B cell (primary cell): ENCODE data around the gene FAM53B. TPM values are rescaled to one million over a fixed set of nuclear protein-coding genes. Genes with fewer than 3 reads are reported as not detected.
A peak's percentile ranks its signal among the peaks of the same experiment; 100 is the strongest.

Source experiments
- ATAC-seq: fragments of 200-7000 bp; cut with Tn5 transposase; one replicate; pipeline ENCODE4 v1.10.0; 2021; ENCODE audit warnings: low read depth, mild to moderate bottlenecking, moderate number of reproducible peaks, moderate library complexity
- CTCF ChIA-PET: fragments of 350-600 bp; sonication (Branson Sonifier 250); formaldehyde crosslinking; loops from one replicate; lab custom pipeline; 2021; ENCODE audit warnings: antibody characterized with exemption, inconsistent platforms; lab: Charles Lee
- POLR2A ChIA-PET: fragments of 350-600 bp; sonication (Branson Sonifier 250); formaldehyde crosslinking; loops from one replicate; lab custom pipeline; 2021; ENCODE audit warnings: antibody characterized with exemption; lab: Charles Lee
- DNase-seq: peaks from one replicate; pipeline ENCODE4 v3.0.0; 2013
- H2AFZ ChIP-seq: 2 replicates; pipeline ENCODE4 v1.6.1; 2012; ENCODE audit warnings: mild to moderate bottlenecking, low read depth, low read length; ENCODE audit not compliant: insufficient read depth, poor library complexity, severe bottlenecking
- H3K27ac ChIP-seq, 2 donors: 1 replicate in 1 of 2; 2 replicates in 1 of 2; pipeline ENCODE4 v1.5.1; 2012 to 2013; ENCODE audit warnings: low read length in 2 of 2, mild to moderate bottlenecking in 2 of 2, moderate library complexity in 1 of 2
- H3K27me3 ChIP-seq, 4 experiments: fragments of 200-600 bp in 1 of 4; sonication (generic) in 1 of 4; replicated peaks in 1 of 4; 1 replicate in 2 of 4; 2 replicates in 2 of 4; pipeline versions ENCODE4 v1.6.1 to v1.7.0; 2013 to 2016; ENCODE audit warnings: low read length in 3 of 4, mild to moderate bottlenecking in 2 of 4, mixed read lengths in 1 of 4, moderate library complexity in 1 of 4; ENCODE audit not compliant: insufficient read depth in 4 of 4, control insufficient read depth in 3 of 4; ENCODE audit errors: control extremely low read depth in 1 of 4
- H3K36me3 ChIP-seq, 2 experiments: replicated peaks in 1 of 2; 1 replicate in 1 of 2; 2 replicates in 1 of 2; pipeline versions ENCODE4 v1.6.1 to v1.7.1; 2013; ENCODE audit warnings: low read length in 1 of 2; ENCODE audit not compliant: insufficient read depth in 2 of 2, control insufficient read depth in 1 of 2; ENCODE audit errors: control extremely low read depth in 1 of 2, extremely low read depth in 1 of 2
- H3K4me1 ChIP-seq, 2 donors: fragments of 200-600 bp in 1 of 2; sonication (generic) in 1 of 2; 1 replicate in 1 of 2; 2 replicates in 1 of 2; pipeline versions ENCODE4 v1.5.1 to v1.6.1; 2013 to 2017; ENCODE audit warnings: low read length in 2 of 2; ENCODE audit not compliant: control insufficient read depth in 2 of 2, insufficient read depth in 2 of 2
- H3K4me2 ChIP-seq: replicated peaks from 2 replicates; pipeline ENCODE3; 2012; ENCODE audit warnings: mild to moderate bottlenecking, low read depth, low read length; ENCODE audit not compliant: poor library complexity, severe bottlenecking
- H3K4me3 ChIP-seq, 5 experiments: fragments of 200-600 bp in 1 of 5; sonication (generic) in 1 of 5; 1 replicate in 3 of 5; 2 replicates in 2 of 5; pipeline versions ENCODE4 v1.5.1 to v1.7.0; 2011 to 2016; ENCODE audit warnings: low read length in 4 of 5, mild to moderate bottlenecking in 4 of 5, low read depth in 2 of 5, control low read depth in 1 of 5, moderate library complexity in 1 of 5; ENCODE audit not compliant: insufficient read depth in 1 of 5; ENCODE audit errors: control extremely low read depth in 1 of 5, extremely low read depth in 1 of 5
- H3K79me2 ChIP-seq: fragments of 200-600 bp; sonication (generic); one replicate; pipeline ENCODE4 v1.6.0; 2016; ENCODE audit warnings: low read length; ENCODE audit not compliant: control insufficient read depth, insufficient read depth
- H3K9ac ChIP-seq: fragments of 200-600 bp; sonication (generic); 2 replicates; pipeline ENCODE4 v1.6.1; 2017; ENCODE audit warnings: mild to moderate bottlenecking, low read length, moderate library complexity
- H3K9me3 ChIP-seq, 3 donors: one replicate each; pipeline versions ENCODE4 v1.6.1 to v1.7.1; 2013; ENCODE audit warnings: low read length in 2 of 3; ENCODE audit not compliant: control insufficient read depth in 2 of 3, insufficient read depth in 1 of 3; ENCODE audit errors: control extremely low read depth in 1 of 3
- H4K20me1 ChIP-seq: 2 replicates; pipeline ENCODE4 v1.6.0; 2012; ENCODE audit warnings: mild to moderate bottlenecking, low read length; ENCODE audit not compliant: insufficient read depth, control insufficient read depth, poor library complexity, severe bottlenecking
- H3K27ac Mint-ChIP-seq: one replicate; pipeline ENCODE4 v1.8.0; 2021; ENCODE audit warnings: mixed read lengths
- H3K27me3 Mint-ChIP-seq: one replicate; pipeline ENCODE4 v1.8.0; 2021; ENCODE audit warnings: mixed read lengths
- H3K4me1 Mint-ChIP-seq: one replicate; pipeline ENCODE4 v1.8.0; 2021; ENCODE audit warnings: mixed read lengths
- H3K4me3 Mint-ChIP-seq: one replicate; pipeline ENCODE4 v1.8.0; 2021; ENCODE audit warnings: mixed read lengths
- H3K9me3 Mint-ChIP-seq: one replicate; pipeline ENCODE4 v1.8.0; 2022; ENCODE audit warnings: mixed read lengths; ENCODE audit not compliant: insufficient read depth
- CTCF ChIP-seq: fragments of 200-600 bp; IDR thresholded peaks from one replicate; pipeline ENCODE4 v1.8.0; 2022; ENCODE audit warnings: antibody characterized with exemption, mild to moderate bottlenecking
- EZH2 ChIP-seq: IDR thresholded peaks from 2 replicates; pipeline ENCODE4 v1.6.1; 2012; ENCODE audit warnings: borderline replicate concordance, low read depth, mild to moderate bottlenecking, moderate library complexity, low read length; ENCODE audit not compliant: insufficient read depth, poor library complexity, severe bottlenecking
- WGBS: methylation state at CpG from one replicate; pipeline ENCODE4 v1.1.5; 2013; ENCODE audit warnings: missing lambda C conversion rate; ENCODE audit not compliant: insufficient coverage; 5-methylcytosine and 5-hydroxymethylcytosine counted together
- intact Hi-C: fragments of 100-400 bp; cut with micrococcal nuclease; formaldehyde crosslinking; loops from one replicate; pipeline ENCODE4 v1.10.0; 2022
- polyA plus RNA-seq: library from polyadenylated mRNA; depleted of rRNA; stranded (reverse); fragments of >200 nt; gene quantifications from 2 replicates; pipeline ENCODE4 v1.2.3, GENCODE V29; 2012
- total RNA-seq, 2 donors: library from RNA; stranded (reverse); fragments of 120-200 nt in 1 of 2; gene quantifications; 1 replicate in 1 of 2; 2 replicates in 1 of 2; pipeline versions ENCODE4 v1.2.3 to v1.2.4, GENCODE V29; 2013 to 2022

FAM53B gene
- total and polyA plus RNA-seq, 2 donors (not counting 1 experiment from before 2014, with no cell fraction given) = 51.2 to 186 TPM

GRCh38 chr10:124707551-124707950, 36.6 kb downstream of the FAM53B start:
- DNase-seq = no peak
- peaks cover 0 to 64% of the 10 kb centered on the region in 2 experiments for H3K36me3 ChIP-seq
- H3K4me1 Mint-ChIP-seq = peaks cover 86% of the 10 kb centered on the region
- intact Hi-C loops = no loop called here
- CTCF ChIA-PET = interaction anchor here (0.9 to 5.7 kb wide), 3 partner anchors 11 to 53 kb away, joined by 3 to 33 read pairs (median 3); no protein-coding TSS in a partner anchor
- POLR2A ChIA-PET = no interaction called here
- H2AFZ ChIP-seq = no peak overlapping the region
- peaks cover 88 to 100% of the 10 kb centered on the region in 2 donors for H3K4me1 ChIP-seq
- no peak overlapping the region for H3K9ac ChIP-seq
- ATAC-seq = no peak
- H3K27me3 ChIP-seq = no peaks in the 10 kb centered on the region
- H3K27ac Mint-ChIP-seq = peak overlapping the region; percentile 86
- no peaks in the 10 kb centered on the region for H3K27me3 Mint-ChIP-seq
- peak overlapping the region; percentile 25 for H3K4me2 ChIP-seq
- WGBS = 98% methylated on average over 8 of the region's 8 CpGs
- peak overlapping the region in 1 of 2 donors; percentile 91 for H3K27ac ChIP-seq
- H3K9me3 ChIP-seq = no peaks in the 10 kb centered on the region
- H3K4me3 Mint-ChIP-seq = peak overlapping the region; percentile 11
- no peak overlapping the region for H3K4me3 ChIP-seq
- peaks cover 99% of the 10 kb centered on the region for H4K20me1 ChIP-seq
- TF ChIP-seq EZH2 (no peak), CTCF (no peak)
- no peaks in the 10 kb centered on the region for H3K9me3 Mint-ChIP-seq
- peaks cover 100% of the 10 kb centered on the region for H3K79me2 ChIP-seq

- no peak for TF ChIP-seq CTCF
- TF ChIP-seq EZH2 = no peak
- Histone ChIP-seq H3K4me1 (peaks cover 90 to 100% of the 10 kb centered on the region in 2 donors), H3K27me3 (no peaks in the 10 kb centered on the region), H3K27ac (peak overlapping the region in 1 of 2 donors; percentile 91), H3K36me3 (peaks cover 0 to 68% of the 10 kb centered on the region in 2 experiments), H3K9me3 (no peaks in the 10 kb centered on the region), H3K79me2 (peaks cover 100% of the 10 kb centered on the region), H3K9ac (no peak overlapping the region), H3K4me3 (no peak overlapping the region), H4K20me1 (peaks cover 100% of the 10 kb centered on the region), H2AFZ (no peak overlapping the region), H3K4me2 (peak overlapping the region; percentile 4)
- H3K27ac Mint-ChIP-seq = peak overlapping the region; percentile 86
- WGBS = 97% methylated on average over 3 of the region's 3 CpGs
- H3K27me3 Mint-ChIP-seq = no peaks in the 10 kb centered on the region
- peak overlapping the region; percentile 19 for H3K4me3 Mint-ChIP-seq
- no peaks in the 10 kb centered on the region for H3K9me3 Mint-ChIP-seq
- ChIA-PET CTCF (interaction anchor here (0.9 to 5.7 kb wide), 5 partner anchors 9 to 184 kb away, joined by 3 to 33 read pairs (median 3); no protein-coding TSS in a partner anchor), POLR2A (interaction anchor here (1.2 to 2.3 kb wide), 2 partner anchors 11 kb away, joined by 4 to 7 read pairs; no protein-coding TSS in a partner anchor)
- intact Hi-C loops = no loop called here
- peaks cover 88% of the 10 kb centered on the region for H3K4me1 Mint-ChIP-seq
- DNase-seq (no peak), ATAC-seq (no peak)
Measured at GRCh38 chr10:124707144-124707467, 37.1 kb downstream of the FAM53B start.
